K562 (cell line): ENCODE results near the gene TMPO. TPM values are rescaled to one million over a fixed set of nuclear protein-coding genes. Genes with fewer than 3 reads are reported as not detected.

ENCODE experiments used
- ATAC-seq: fragments of 200-7000 bp; cut with Tn5 transposase; 3 replicates; pipeline ENCODE4 v1.9.1; 2020; ENCODE audit warnings: moderate library complexity
- BruUV-seq: library from RNA; stranded (reverse); fragments of 400-500 nt; replicated peaks from 2 replicates; lab custom pipeline; 2021; lab: Mats Ljungman, UMichigan
- CTCF ChIA-PET: fragments of 300-600 bp; formaldehyde crosslinking; extraction: SDS; loops from one replicate; lab custom pipeline; 2021; ENCODE audit warnings: low intra/inter-chr PET ratio; lab: Yijun Ruan, JAX
- POLR2A ChIA-PET: fragments of 300-600, 350-650 bp; sonication (Branson Sonifier 250); formaldehyde crosslinking; extraction: SDS; loops from one replicate; lab custom pipeline; 2021; ENCODE audit warnings: antibody characterized with exemption, inconsistent platforms; lab: Yijun Ruan, JAX
- DNase-seq, 4 experiments: peaks; one replicate each; pipeline versions ENCODE4 v3.0.0 to v3.0.0-alpha.2; 2011 to 2018; ENCODE audit warnings: low spot score in 3 of 4, mixed read lengths in 3 of 4; ENCODE audit errors: extremely low read depth in 1 of 4
- FAIRE-seq: peaks from 2 replicates; lab custom pipeline; 2011; peaks lifted over from hg19 to GRCh38; lab: Jason Lieb, UNC
- H2AFZ ChIP-seq: 2 replicates; pipeline ENCODE4 v1.6.0; 2011; ENCODE audit warnings: low read depth, low read length, control low read depth, inconsistent platforms
- H3K27ac ChIP-seq: fragments of 200-600 bp; 3 replicates; pipeline ENCODE4 v1.8.0; 2011; ENCODE audit warnings: low read depth, mild to moderate bottlenecking, control low read depth, inconsistent platforms, low read length, moderate library complexity, mixed read lengths; ENCODE audit errors: extremely low read depth
- H3K27me3 ChIP-seq, 2 experiments: fragments of 300-600 bp in 1 of 2; 2 replicates in 1 of 2; 3 replicates in 1 of 2; pipeline versions ENCODE4 v1.6.0 to v1.8.0; 2011; ENCODE audit warnings: inconsistent platforms in 2 of 2, low read length in 2 of 2, mild to moderate bottlenecking in 1 of 2, mixed read lengths in 1 of 2, moderate library complexity in 1 of 2; ENCODE audit not compliant: control insufficient read depth in 2 of 2, insufficient read depth in 2 of 2
- H3K36me3 ChIP-seq: fragments of 300-600 bp; 3 replicates; pipeline ENCODE4 v1.8.0; 2011; ENCODE audit warnings: mild to moderate bottlenecking, low read length, inconsistent platforms; ENCODE audit not compliant: control insufficient read depth, insufficient read depth
- H3K4me1 ChIP-seq, 2 experiments: fragments of 200-600 bp in 1 of 2; replicated peaks in 1 of 2; 2 replicates in 1 of 2; 3 replicates in 1 of 2; pipeline versions ENCODE4 v1.5.1 to v1.8.0; 2011; ENCODE audit warnings: inconsistent platforms in 2 of 2, low read length in 2 of 2, mild to moderate bottlenecking in 1 of 2, mixed read lengths in 1 of 2, moderate library complexity in 1 of 2; ENCODE audit not compliant: control insufficient read depth in 2 of 2, insufficient read depth in 2 of 2
- H3K4me2 ChIP-seq: 2 replicates; pipeline ENCODE4 v1.6.1; 2011; ENCODE audit warnings: low read length, control low read depth, inconsistent platforms, mixed read lengths; ENCODE audit not compliant: insufficient read depth
- H3K4me3 ChIP-seq: fragments of 200-600 bp; sonication (generic), shearing (Covaris generic); 2 replicates; pipeline ENCODE4 v1.5.1; 2016; ENCODE audit warnings: control low read depth, inconsistent platforms
- H3K79me2 ChIP-seq: fragments of 200-600 bp; 3 replicates; pipeline ENCODE4 v1.8.0; 2011; ENCODE audit warnings: low read length, inconsistent platforms; ENCODE audit not compliant: control insufficient read depth, insufficient read depth
- H3K9ac ChIP-seq, 2 experiments: 2 replicates each; pipeline versions ENCODE4 v1.6.0 to v1.6.1; 2011; ENCODE audit warnings: low read depth in 2 of 2, low read length in 2 of 2, control low read depth in 1 of 2, inconsistent platforms in 1 of 2, mild to moderate bottlenecking in 1 of 2, mixed read lengths in 1 of 2; ENCODE audit not compliant: insufficient read depth in 1 of 2
- H3K9me1 ChIP-seq: one replicate; pipeline ENCODE4 v1.6.0; 2011; ENCODE audit warnings: inconsistent platforms, mild to moderate bottlenecking, low read length, moderate library complexity; ENCODE audit not compliant: control insufficient read depth, insufficient read depth
- H3K9me3 ChIP-seq: replicated peaks from 2 replicates; pipeline ENCODE4 v1.5.1; 2011; ENCODE audit warnings: low read depth, low read length, inconsistent platforms; ENCODE audit not compliant: control insufficient read depth, insufficient read depth
- H4K20me1 ChIP-seq: replicated peaks from 2 replicates; pipeline ENCODE4 v1.6.1; 2011; ENCODE audit warnings: low read length, inconsistent platforms, mixed read lengths; ENCODE audit not compliant: control insufficient read depth, insufficient read depth
- ATF4 ChIP-seq: fragments of 450-650 bp; formaldehyde crosslinking; IDR thresholded peaks from 2 replicates; pipeline ENCODE4 v1.4.0; 2022; ENCODE audit warnings: mild to moderate bottlenecking, moderate library complexity
- KLF10 ChIP-seq: fragments of 250-450 bp; sonication (Bioruptor Pico); IDR thresholded peaks from 2 replicates; pipeline ENCODE4 v1.6.1; 2021; ENCODE audit warnings: matching md5 sums
- SMARCB1 ChIP-seq: IDR thresholded peaks from 2 replicates; pipeline ENCODE4 v1.6.1; 2011; ENCODE audit warnings: improper control_type of control experiment, low read depth; ENCODE audit not compliant: insufficient read length
- SNAPC5 ChIP-seq: fragments of 250-450 bp; sonication (Bioruptor Pico); IDR thresholded peaks from 2 replicates; pipeline ENCODE4 v1.8.0; 2021; ENCODE audit warnings: moderate library complexity, mild to moderate bottlenecking, inconsistent platforms
- SRF ChIP-seq, 2 experiments: fragments of 250-450, 450-650 bp in 1 of 2; sonication (Bioruptor Pico) in 1 of 2; sonication (generic) in 1 of 2; formaldehyde crosslinking; IDR thresholded peaks; 2 replicates each; pipeline versions ENCODE4 v1.5.0 to v1.5.1; 2020 to 2022; ENCODE audit warnings: mild to moderate bottlenecking in 1 of 2, missing genetic modification reagents in 1 of 2
- WGBS: fragments of 100-300 bp; shearing (Covaris generic); methylation state at CpG from one replicate; pipeline ENCODE4 v1.1.6; 2016; ENCODE audit warnings: low coverage, mixed read lengths; ENCODE audit not compliant: insufficient coverage; ENCODE audit errors: missing lambda C conversion rate; 5-methylcytosine and 5-hydroxymethylcytosine counted together
- in situ Hi-C: fragments of 300-500 bp; cut with MboI; formaldehyde crosslinking; loops from 4 replicates; pipeline ENCODE4 v1.15.0; 2018; ENCODE audit warnings: inconsistent platforms, mixed read lengths
- intact Hi-C: fragments of 100-400 bp; cut with micrococcal nuclease; formaldehyde crosslinking; loops from 2 replicates; pipeline ENCODE4 v1.14.2; 2022
- polyA plus RNA-seq, 8 experiments: library from polyadenylated mRNA; depleted of rRNA in 4 of 8; stranded (reverse) in 5 of 8; unstranded in 3 of 8; fragments of >200 nt; fragmentation: Nextera tagmentation in 2 of 8; fragmentation: Illumina TruSeq in 1 of 8; extraction: Ambion mirVana in 2 of 8; extraction: Trizol in 1 of 8; gene quantifications; 2 replicates each; pipeline versions ENCODE4 v1.2.1 to v1.2.3, GENCODE V29; 2011 to 2014; ENCODE audit warnings: inconsistent platforms in 1 of 8, missing spikeins in 1 of 8
- total RNA-seq, 7 experiments: library from RNA; depleted of rRNA in 6 of 7; stranded (reverse); fragments of >200 nt in 6 of 7; fragmentation: Illumina TruSeq in 2 of 7; extraction: Trizol in 2 of 7; gene quantifications; 2 replicates each; pipeline versions ENCODE4 v1.2.1 to v1.2.3, GENCODE V29; 2011 to 2021; ENCODE audit warnings: low replicate concordance in 1 of 7

Gene TMPO
- total and polyA plus RNA-seq, 9 of the 15 experiments (the other 6 are each of a cell fraction or from before 2014, with no cell fraction given) = 62.1 to 263 (median 182) TPM

GRCh38 chr12:98466640-98467400 lies 48.6 kb upstream of the TMPO start (continued):
- TF ChIP-seq ATF4 (CRISPR knock-in tag) (no peak), SNAPC5 (CRISPR knock-in tag) (no peak), SRF (CRISPR knock-in tag; IDR thresholded peaks at IDR 0.05) (no peak)

- H3K4me2 ChIP-seq = no peak overlapping the region
- 9% methylated on average over 2 of the region's 2 CpGs for whole genome bisulfite sequencing
- FAIRE-seq (no peak), DNase-seq (no peak), ATAC-seq (no peak; the same call in 2 of the 3 replicates)
- H4K20me1 ChIP-seq = no peaks in the 10 kb centered on the region
- no peak overlapping the region for H3K27ac ChIP-seq
- no peaks in the 10 kb centered on the region for H3K79me2 ChIP-seq
- H3K9me3 ChIP-seq = no peaks in the 10 kb centered on the region
- H3K27me3 ChIP-seq = peaks cover 11 to 29% of the 10 kb centered on the region in 2 experiments
- POLR2A ChIA-PET = no interaction called here
- no peaks in the 10 kb centered on the region for H3K9me1 ChIP-seq
- no peak overlapping the region for H3K9ac ChIP-seq
- H3K36me3 ChIP-seq = no peaks in the 10 kb centered on the region
- H2AFZ ChIP-seq = no peak overlapping the region
- intact Hi-C loops = no loop called here
- CTCF ChIA-PET = no interaction called here
- BruUV-seq = no TSS peak
- no peaks in the 10 kb centered on the region for H3K4me1 ChIP-seq
- no peak for TF ChIP-seq KLF10 (CRISPR knock-in tag)
- no peak for TF ChIP-seq SMARCB1
- in situ Hi-C loops = no loop called here
- H3K4me3 ChIP-seq = no peak overlapping the region
Measured at GRCh38 chr12:98469109-98469508, 46.3 kb upstream of the TMPO start.
